Fibroblast of lung (primary cell): Measurements from ENCODE around the gene PAH. TPM values are rescaled to one million over a fixed set of nuclear protein-coding genes. Genes with fewer than 3 reads are reported as not detected.

Experiments
- DNase-seq, 2 donors: peaks; one replicate each; pipeline versions ENCODE4 v3.0.0 to v3.0.0-alpha.2; 2010; ENCODE audit warnings: low read depth in 2 of 2
- H2AFZ ChIP-seq: 2 replicates; pipeline ENCODE4 v1.5.1; 2012; ENCODE audit warnings: low read length, control low read depth, inconsistent platforms
- H3K27ac ChIP-seq: 2 replicates; pipeline ENCODE4 v1.5.1; 2011; ENCODE audit warnings: low read length, control low read depth; ENCODE audit not compliant: insufficient read depth
- H3K27me3 ChIP-seq: 2 replicates; pipeline ENCODE4 v1.5.1; 2011; ENCODE audit warnings: mild to moderate bottlenecking, low read length; ENCODE audit not compliant: control insufficient read depth, insufficient read depth
- H3K36me3 ChIP-seq: 2 replicates; pipeline ENCODE4 v1.5.1; 2011; ENCODE audit warnings: low read length; ENCODE audit not compliant: control insufficient read depth, insufficient read depth
- H3K4me1 ChIP-seq: 2 replicates; pipeline ENCODE4 v1.5.1; 2011; ENCODE audit warnings: low read length; ENCODE audit not compliant: control insufficient read depth, insufficient read depth; ENCODE audit errors: extremely low read depth
- H3K4me2 ChIP-seq: 2 replicates; pipeline ENCODE4 v1.5.1; 2011; ENCODE audit warnings: low read length, control low read depth; ENCODE audit not compliant: insufficient read depth; ENCODE audit errors: extremely low read depth
- H3K4me3 ChIP-seq, 4 experiments: fragments of 200-600 bp in 1 of 4; sonication (generic) in 1 of 4; replicated peaks in 1 of 4; 2 replicates each; pipeline ENCODE4 v1.5.1; 2011 to 2016; ENCODE audit warnings: low read length in 4 of 4, low read depth in 3 of 4, mild to moderate bottlenecking in 3 of 4, control low read depth in 2 of 4, inconsistent platforms in 1 of 4, mixed read lengths in 1 of 4; ENCODE audit not compliant: insufficient read depth in 1 of 4; ENCODE audit errors: control extremely low read depth in 1 of 4
- H3K79me2 ChIP-seq: 2 replicates; pipeline ENCODE4 v1.5.1; 2012; ENCODE audit warnings: mild to moderate bottlenecking, low read length, inconsistent platforms; ENCODE audit not compliant: control insufficient read depth, insufficient read depth
- H3K9ac ChIP-seq: 2 replicates; pipeline ENCODE4 v1.5.1; 2011; ENCODE audit warnings: mild to moderate bottlenecking, low read length, control low read depth; ENCODE audit not compliant: insufficient read depth
- H3K9me3 ChIP-seq: 2 replicates; pipeline ENCODE4 v1.5.1; 2012; ENCODE audit warnings: low read depth, low read length; ENCODE audit not compliant: control insufficient read depth, insufficient read depth
- H4K20me1 ChIP-seq: 2 replicates; pipeline ENCODE4 v1.5.1; 2011; ENCODE audit warnings: low read length; ENCODE audit not compliant: control insufficient read depth, insufficient read depth; ENCODE audit errors: extremely low read depth
- EZH2 ChIP-seq: IDR thresholded peaks from 2 replicates; pipeline ENCODE4 v1.5.1; 2012; ENCODE audit warnings: low read length, control low read depth, mild to moderate bottlenecking; ENCODE audit errors: missing control alignments
- polyA plus RNA-seq, 2 donors: library from polyadenylated mRNA; depleted of rRNA in 1 of 2; stranded (reverse) in 1 of 2; unstranded in 1 of 2; fragments of >200 nt; gene quantifications; 2 replicates each; pipeline ENCODE4 v1.2.1, GENCODE V29; 2011 to 2012; ENCODE audit warnings: missing spikeins in 1 of 2
- total RNA-seq: library from RNA; depleted of rRNA; stranded (reverse); fragments of >200 nt; gene quantifications from 2 replicates; pipeline ENCODE4 v1.2.1, GENCODE V29; 2014
- TF ChIP-seq, protein P1 (sequence below), 2 donors: IDR thresholded peaks in 1 of 2; conservative IDR thresholded peaks in 1 of 2; 1 replicate in 1 of 2; 2 replicates in 1 of 2; pipeline ENCODE4 v1.5.1; 2011 to 2012; ENCODE audit warnings: low read length in 2 of 2, control low read depth in 1 of 2, inconsistent platforms in 1 of 2, low read depth in 1 of 2, mild to moderate bottlenecking in 1 of 2

The PAH gene
- total and polyA plus RNA-seq, 2 donors (not counting 1 experiment from before 2014, with no cell fraction given), result not detected

DNA sequence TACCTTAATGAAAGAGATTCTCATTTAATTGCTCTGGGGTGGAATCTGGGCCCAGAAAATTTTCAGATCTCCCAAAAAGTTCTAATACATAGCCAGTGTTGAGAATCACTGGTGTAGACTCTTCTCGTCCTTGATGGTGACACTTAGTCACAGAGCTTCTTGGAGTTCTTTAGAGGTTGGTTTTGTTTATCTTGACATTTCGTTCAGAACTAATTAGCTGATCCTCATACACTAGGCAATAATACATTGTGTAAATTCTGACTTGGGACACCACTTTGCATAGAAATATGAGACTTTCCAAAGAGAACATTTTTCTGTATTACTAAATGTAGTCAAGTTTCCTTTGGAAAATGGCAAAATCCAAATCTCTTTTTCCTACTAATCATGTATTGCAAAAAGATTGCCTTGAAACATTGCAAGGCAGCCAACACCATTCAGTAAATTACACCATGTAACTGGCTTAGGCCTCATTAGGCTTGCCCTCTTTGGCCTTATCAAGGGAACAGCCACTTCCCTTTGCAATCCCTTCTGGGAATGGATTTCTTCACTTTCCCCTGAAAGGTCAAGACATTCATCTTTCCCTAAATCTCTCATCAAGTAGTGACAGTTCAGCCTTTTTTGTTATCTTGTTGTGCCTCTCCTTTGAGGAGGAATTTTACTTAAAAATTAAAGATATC is 102.2 kb downstream of the PAH start:
- H3K4me3 ChIP-seq, result no peak overlapping the region
- H3K27ac ChIP-seq, result no peak overlapping the region
- H3K4me1 ChIP-seq, result no peaks in the 10 kb centered on the region
- no peaks in the 10 kb centered on the region for H3K36me3 ChIP-seq
- H2AFZ ChIP-seq, result no peak overlapping the region
- no peaks in the 10 kb centered on the region for H3K27me3 ChIP-seq
- H3K4me2 ChIP-seq, result no peak overlapping the region
- H3K9ac ChIP-seq, result no peak overlapping the region
- TF ChIP-seq EZH2, result no peak
- TF ChIP-seq, protein P1, sequence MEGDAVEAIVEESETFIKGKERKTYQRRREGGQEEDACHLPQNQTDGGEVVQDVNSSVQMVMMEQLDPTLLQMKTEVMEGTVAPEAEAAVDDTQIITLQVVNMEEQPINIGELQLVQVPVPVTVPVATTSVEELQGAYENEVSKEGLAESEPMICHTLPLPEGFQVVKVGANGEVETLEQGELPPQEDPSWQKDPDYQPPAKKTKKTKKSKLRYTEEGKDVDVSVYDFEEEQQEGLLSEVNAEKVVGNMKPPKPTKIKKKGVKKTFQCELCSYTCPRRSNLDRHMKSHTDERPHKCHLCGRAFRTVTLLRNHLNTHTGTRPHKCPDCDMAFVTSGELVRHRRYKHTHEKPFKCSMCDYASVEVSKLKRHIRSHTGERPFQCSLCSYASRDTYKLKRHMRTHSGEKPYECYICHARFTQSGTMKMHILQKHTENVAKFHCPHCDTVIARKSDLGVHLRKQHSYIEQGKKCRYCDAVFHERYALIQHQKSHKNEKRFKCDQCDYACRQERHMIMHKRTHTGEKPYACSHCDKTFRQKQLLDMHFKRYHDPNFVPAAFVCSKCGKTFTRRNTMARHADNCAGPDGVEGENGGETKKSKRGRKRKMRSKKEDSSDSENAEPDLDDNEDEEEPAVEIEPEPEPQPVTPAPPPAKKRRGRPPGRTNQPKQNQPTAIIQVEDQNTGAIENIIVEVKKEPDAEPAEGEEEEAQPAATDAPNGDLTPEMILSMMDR (conservative IDR thresholded peaks at IDR 0.05 in 1 of 2, IDR thresholded peaks at IDR 0.05 in 1 of 2; ENCODE audit: low read depth in 1 of 2, low read length in 2 of 2), result no peak
- no peaks in the 10 kb centered on the region for H4K20me1 ChIP-seq
- H3K9me3 ChIP-seq, result no peaks in the 10 kb centered on the region
- no peak for DNase-seq
- no peaks in the 10 kb centered on the region for H3K79me2 ChIP-seq

DNA sequence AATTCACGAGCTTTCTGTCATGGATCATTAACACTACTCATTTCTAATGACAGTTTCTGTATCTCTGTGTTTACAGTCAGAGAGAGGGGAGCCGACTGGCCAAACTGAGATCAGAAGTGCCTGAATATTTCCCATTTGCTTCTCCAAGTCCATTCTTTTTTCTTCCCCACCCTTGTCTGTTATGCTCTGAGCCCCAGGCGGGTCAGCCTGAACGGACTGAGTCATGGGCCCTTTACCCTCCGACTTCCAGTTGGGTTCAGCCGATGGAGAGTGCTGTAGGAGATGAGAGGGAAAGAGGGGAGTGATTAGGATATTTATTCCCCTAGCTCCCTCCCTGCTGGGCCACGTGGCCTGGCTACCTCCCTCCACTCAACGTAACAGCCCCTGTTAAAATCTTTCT is 104.7 kb downstream of the PAH start:
- Histone ChIP-seq H3K79me2 (no peaks in the 10 kb centered on the region), H4K20me1 (no peaks in the 10 kb centered on the region), H3K27ac (no peak overlapping the region), H3K27me3 (no peaks in the 10 kb centered on the region), H3K9ac (no peak overlapping the region), H2AFZ (no peak overlapping the region), H3K4me3 (no peak overlapping the region), H3K36me3 (no peaks in the 10 kb centered on the region), H3K9me3 (no peaks in the 10 kb centered on the region), H3K4me1 (no peaks in the 10 kb centered on the region), H3K4me2 (no peak overlapping the region)
- no peak for DNase-seq
- TF ChIP-seq EZH2, result no peak
- TF ChIP-seq, protein P1 (conservative IDR thresholded peaks at IDR 0.05 in 1 of 2, IDR thresholded peaks at IDR 0.05 in 1 of 2; ENCODE audit: low read depth in 1 of 2, low read length in 2 of 2), result no peak

DNA sequence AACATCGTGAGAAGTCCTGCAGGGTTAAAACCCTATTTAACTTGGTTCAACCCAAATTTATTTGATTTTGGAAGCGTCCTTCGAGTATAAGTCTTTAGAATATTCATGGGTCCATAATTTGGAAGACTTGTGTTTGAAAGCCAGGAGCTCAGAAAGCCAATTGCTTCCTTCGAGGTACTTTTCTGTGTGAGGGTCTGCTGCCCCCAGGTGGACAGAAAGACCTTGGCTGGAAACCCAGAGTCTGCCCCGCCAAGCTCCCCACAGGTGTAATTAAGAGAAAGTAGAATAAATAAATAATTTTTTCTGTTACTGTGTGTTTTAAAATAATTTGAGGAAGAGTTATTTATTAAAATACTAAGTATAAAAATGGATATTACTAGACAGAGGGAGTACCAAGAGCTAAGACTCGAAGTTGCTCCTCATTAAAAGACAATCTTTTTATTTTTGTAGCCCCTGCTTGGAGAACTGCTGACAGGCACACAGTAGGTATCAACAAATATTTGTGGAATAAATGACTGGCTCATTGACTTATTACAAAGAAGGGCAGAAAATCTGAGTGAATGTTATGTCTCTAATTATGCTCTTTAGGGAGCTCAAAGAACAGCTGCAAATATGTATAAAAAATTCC is 105.8 kb downstream of the PAH start:
- no peak for DNase-seq
- H3K9me3 ChIP-seq, result no peaks in the 10 kb centered on the region
- H3K4me1 ChIP-seq, result no peaks in the 10 kb centered on the region
- H3K27ac ChIP-seq, result no peak overlapping the region
- no peaks in the 10 kb centered on the region for H3K79me2 ChIP-seq
- H2AFZ ChIP-seq, result no peak overlapping the region
- H3K27me3 ChIP-seq, result no peaks in the 10 kb centered on the region
- H3K9ac ChIP-seq, result no peak overlapping the region
- no peaks in the 10 kb centered on the region for H4K20me1 ChIP-seq
- no peak overlapping the region for H3K4me2 ChIP-seq
- no peaks in the 10 kb centered on the region for H3K36me3 ChIP-seq
- TF ChIP-seq, protein P1 (conservative IDR thresholded peaks at IDR 0.05 in 1 of 2, IDR thresholded peaks at IDR 0.05 in 1 of 2; ENCODE audit: low read depth in 1 of 2, low read length in 2 of 2), result peak in 1 of 2 donors; percentile 16
- no peak for TF ChIP-seq EZH2
- no peak overlapping the region for H3K4me3 ChIP-seq
